Bone marrow (tissue), 2 donors: ENCODE measurements around the gene NCKAP5.

Experiments
- DNase-seq, 2 donors: peaks; one replicate each; lab custom pipeline; 2025; lab: John Stamatoyannopoulos, UW

NCKAP5 gene

GRCh38 chr2:132664096-132664495 lies 904.2 kb downstream of the NCKAP5 start:
- no peak for DNase-seq

DNA sequence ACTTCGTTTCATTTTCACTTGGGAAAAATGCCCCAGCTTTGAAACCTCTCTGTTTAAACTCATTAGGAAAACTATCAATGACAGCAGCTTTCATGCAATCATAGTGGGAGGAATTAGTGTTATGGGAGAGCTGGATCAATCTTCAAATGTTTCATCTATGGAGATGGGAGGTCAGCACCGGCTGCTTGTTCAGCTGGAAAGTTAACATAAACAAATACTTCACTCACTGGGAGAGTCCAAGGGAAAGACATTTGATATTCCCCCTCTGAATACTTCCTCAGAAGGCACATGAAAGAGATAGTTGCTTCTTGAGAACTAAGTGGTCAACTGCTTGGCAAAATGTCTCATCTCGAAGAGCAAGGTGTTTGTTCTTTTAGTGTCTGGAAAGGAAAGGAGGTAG lies 905.5 kb downstream of the NCKAP5 start:
- no peak for DNase-seq

DNA sequence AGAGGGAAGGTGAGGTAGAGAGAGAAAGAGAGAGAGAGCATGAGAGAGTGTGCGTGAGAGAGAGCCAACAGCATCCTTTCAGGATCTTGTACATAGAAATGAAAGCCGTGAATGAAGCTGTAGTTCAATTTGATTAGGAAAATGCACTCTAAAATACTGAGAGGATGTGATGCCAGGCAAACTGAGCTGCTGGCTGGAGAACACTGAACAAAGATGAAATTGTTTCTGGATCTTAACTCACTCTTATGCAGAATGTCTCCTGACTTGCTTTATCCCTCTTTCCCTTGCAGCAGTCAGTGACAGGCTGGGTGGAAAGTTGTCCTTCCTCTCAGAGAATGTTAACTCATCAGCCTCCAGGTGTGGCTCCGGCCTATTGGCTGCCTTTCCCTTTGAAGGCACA lies 908.9 kb downstream of the NCKAP5 start:
- no peak for DNase-seq

DNA sequence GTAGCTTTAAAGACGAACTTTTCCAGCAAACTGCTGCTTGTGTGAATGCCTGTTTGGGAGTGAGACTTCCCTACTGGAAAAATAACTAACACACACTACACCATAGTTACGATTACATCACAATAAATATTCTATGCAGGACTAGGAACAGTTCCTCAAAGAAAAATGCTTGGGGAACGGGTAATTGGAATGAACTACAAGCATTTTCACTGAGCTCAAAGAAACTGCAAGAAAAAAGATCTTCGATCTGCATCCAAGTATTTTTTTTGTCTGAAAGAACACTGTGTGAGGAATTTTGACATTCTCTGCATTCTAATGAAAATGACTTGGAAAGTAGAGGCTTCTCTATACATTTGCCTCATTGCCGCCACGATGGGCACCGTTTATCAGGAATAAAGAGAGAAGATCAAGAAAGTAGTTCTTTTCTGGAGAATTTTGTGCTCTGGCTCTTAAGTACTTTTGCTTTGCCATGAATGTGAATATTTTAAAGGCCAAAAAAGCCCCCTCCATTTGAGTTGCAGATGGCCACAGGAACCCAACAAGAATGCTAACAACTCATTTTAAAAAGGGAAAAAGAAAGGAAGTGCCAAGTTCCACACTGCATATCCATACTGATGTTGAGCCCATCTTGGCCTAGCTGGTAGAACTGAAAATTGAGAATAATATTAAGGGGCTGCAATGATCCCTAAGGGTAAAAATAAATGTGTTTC lies 911.8 kb downstream of the NCKAP5 start:
- no peak for DNase-seq

DNA sequence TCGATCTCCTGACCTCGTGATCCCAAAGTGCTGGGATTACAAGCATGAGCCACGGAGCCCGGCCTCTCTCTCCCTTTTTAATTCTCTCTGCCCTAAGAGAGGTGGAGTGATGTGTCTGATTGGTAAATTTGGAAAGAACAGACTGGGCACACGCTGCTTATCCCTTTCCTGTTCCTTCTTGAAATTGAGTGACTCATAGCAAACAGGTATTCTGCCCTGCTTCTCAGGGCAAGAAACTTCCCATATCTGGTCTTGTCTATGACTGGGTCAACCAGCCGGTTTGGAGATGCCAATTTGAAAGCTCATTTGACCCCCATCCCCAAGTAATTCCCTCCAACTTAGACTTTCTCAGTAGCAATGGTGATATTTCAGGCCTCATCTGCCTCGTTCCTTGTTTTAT lies 913.3 kb downstream of the NCKAP5 start:
- DNase-seq = no peak

GRCh38 chr2:132654335-132654734 lies 913.9 kb downstream of the NCKAP5 start:
- no peak for DNase-seq

GRCh38 chr2:132652474-132652873 lies 915.8 kb downstream of the NCKAP5 start:
- no peak for DNase-seq

GRCh38 chr2:132651115-132652045 lies 916.9 kb downstream of the NCKAP5 start:
- DNase-seq = no peak

- no peak for DNase-seq
Observed at GRCh38 chr2:132646540-132647108, 921.6 kb downstream of the NCKAP5 start.

- DNase-seq = no peak
Observed at GRCh38 chr2:132645722-132646539, 922.3 kb downstream of the NCKAP5 start.

DNA sequence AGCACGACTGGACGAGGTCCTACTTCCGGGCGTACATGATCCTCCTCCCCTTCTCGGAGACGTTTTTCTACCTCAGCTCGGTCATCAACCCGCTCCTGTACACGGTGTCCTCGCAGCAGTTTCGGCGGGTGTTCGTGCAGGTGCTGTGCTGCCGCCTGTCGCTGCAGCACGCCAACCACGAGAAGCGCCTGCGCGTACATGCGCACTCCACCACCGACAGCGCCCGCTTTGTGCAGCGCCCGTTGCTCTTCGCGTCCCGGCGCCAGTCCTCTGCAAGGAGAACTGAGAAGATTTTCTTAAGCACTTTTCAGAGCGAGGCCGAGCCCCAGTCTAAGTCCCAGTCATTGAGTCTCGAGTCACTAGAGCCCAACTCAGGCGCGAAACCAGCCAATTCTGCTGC lies 923.1 kb downstream of the NCKAP5 start:
- no peak for DNase-seq

GRCh38 chr2:132642415-132642814 lies 925.8 kb downstream of the NCKAP5 start:
- DNase-seq = no peak

- DNase-seq = no peak
Observed at GRCh38 chr2:132641819-132642218, 926.4 kb downstream of the NCKAP5 start.

DNA sequence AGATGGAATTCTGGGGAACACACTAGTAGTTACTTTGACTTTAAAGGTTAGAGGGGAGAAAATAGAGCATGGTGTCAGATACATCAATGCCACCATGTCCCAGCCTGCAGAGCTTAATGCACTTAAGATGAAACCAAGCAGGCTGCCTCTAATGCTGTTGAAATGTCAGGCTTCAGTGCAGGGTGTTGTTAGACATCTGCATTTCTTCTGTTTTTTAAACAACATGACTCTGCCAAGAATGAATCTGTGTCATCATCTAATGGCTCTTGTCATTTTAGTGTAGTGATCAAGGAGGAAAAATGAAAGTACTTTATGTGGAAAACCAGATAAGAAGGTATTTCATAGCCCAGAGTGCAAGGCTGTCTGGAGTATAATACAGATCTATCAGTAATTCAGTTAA lies 928.1 kb downstream of the NCKAP5 start:
- no peak for DNase-seq

GRCh38 chr2:132638313-132639040 lies 929.8 kb downstream of the NCKAP5 start:
- DNase-seq = no peak

- no peak for DNase-seq
Observed at GRCh38 chr2:132636346-132636745, 931.9 kb downstream of the NCKAP5 start.

DNA sequence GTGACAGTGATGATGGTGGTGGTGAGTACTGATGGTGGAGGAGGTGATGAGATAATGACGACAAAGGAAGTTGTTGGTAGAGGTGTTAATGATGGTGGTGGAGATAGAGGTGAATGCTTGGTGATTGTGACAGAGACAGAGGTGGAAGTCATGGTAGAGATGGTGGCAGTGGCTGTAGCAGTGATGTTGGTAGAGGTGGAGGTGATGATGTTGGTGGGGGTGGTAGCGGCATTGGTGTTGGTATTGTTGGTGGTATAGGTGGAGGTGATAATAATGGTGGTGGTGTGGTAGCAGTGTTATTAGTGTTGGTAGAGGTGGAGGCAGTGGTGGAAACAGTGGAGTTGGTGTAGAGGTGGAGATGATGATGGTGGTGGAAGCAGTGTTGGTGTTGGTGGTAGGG lies 934.6 kb downstream of the NCKAP5 start:
- DNase-seq = no peak

DNA sequence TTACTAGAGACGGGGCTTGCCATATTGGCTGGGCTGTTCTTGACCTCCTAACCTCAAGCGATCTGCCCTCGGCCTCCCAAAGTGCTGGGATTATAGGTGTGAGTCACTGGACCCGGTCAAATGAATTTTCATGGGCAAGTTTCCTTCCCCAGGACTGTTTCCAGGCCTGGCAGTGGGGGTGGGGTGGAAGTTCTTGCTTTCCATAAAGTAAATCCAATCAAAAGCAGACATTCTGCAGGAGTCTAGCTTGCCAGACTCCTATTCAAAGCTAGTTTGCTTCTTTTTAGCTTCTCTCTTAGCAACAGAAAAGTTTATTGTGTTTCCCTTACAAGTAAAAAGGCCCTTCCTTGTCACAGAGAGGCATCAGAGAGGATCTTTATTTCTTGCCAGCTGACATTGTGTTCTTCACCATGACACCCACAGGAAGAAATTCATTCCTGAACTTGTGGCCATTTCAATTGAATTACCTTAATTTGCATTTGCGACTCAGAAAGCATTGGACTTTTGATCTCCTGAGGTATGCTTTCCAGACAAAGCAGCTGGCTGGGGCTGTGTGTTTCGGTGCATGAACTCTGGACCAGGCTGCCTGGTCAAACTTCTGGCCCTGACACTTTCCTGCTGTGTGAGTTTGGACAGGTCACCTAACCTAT lies 936.1 kb downstream of the NCKAP5 start:
- no peak for DNase-seq

DNA sequence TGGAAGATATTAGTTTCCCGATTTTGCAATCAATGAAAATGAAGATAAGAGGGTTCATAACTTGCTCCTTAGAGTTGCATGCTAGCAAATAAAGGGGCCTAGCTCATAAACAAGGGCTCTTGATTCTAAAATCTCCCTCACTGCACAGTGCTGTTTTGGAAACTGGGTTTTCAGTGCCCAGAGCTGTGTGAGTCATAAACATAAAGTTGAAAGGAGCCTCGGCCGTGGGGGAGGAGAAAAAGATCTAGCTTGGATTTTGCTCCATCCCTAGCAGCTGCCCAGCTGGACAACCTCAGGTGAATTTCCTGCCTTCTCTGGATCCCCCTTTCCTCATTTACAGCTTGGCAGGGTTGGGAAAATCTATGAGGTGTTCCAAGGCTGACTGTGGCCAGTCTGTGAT lies 940.7 kb downstream of the NCKAP5 start:
- no peak for DNase-seq

DNA sequence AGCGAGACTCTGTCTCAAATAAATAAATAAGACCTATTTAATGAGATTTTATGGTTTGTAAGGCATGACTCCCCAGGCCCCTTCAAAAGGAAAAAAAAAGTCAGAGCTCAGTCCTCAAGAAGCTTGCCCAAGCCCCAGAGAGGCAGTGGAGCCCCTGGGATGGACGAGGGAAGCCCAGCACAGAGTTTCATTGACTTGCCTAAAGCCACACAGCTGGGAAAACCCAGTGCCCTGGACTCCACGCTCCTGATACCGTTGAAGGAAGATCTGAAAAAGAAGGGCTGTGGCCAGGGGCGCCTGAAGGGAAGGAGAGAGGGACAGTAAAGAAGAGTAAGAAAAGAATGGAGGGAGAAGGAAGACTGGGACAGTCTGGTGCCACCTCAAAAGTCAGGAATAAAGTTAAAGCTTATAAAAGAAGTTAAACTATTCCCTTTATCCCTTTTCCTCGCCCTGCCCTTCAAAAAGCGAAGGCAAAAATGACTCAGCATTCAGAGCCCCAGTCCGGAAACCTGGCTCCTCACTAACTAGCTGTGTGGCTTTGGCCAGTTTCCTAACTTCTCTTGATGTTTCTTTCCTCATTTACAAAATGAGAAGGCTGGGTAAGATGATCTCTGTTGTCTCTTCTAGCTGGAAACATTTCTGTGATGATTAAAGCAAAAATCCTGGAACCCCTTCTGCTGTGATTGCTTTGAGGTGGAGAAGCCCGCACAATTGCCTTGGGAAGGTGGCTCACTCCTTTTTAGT lies 945.0 kb downstream of the NCKAP5 start:
- no peak for DNase-seq
